Measurements from ENCODE around the gene ABCG5. TPM values are rescaled to one million over a fixed set of nuclear protein-coding genes. Genes with fewer than 3 reads are reported as not detected.

ABCG5 gene
- total RNA-seq, 1 experiment from 2014 or later: 0.14 TPM

- in situ Hi-C loops (cut with HindIII; ENCODE audit: low pct_unique_long_range_greater_than_20kb, low sequenced_read_pairs): no loop called here
- DNase-seq (ENCODE audit: low read depth): no peak
Observed at GRCh38 chr2:43846140-43846793, 7.6 kb upstream of the ABCG5 start.

- no peak for DNase-seq (ENCODE audit: low read depth)
- in situ Hi-C loops (cut with HindIII; ENCODE audit: low pct_unique_long_range_greater_than_20kb, low sequenced_read_pairs): no loop called here
Observed at GRCh38 chr2:43845181-43845580, 6.5 kb upstream of the ABCG5 start.

- DNase-seq (ENCODE audit: low read depth): no peak
- in situ Hi-C loops (cut with HindIII; ENCODE audit: low pct_unique_long_range_greater_than_20kb, low sequenced_read_pairs): no loop called here
Observed at GRCh38 chr2:43842866-43843226, 4.2 kb upstream of the ABCG5 start.

- in situ Hi-C loops (cut with HindIII; ENCODE audit: low pct_unique_long_range_greater_than_20kb, low sequenced_read_pairs): no loop called here
- DNase-seq (ENCODE audit: low read depth): no peak
Observed at GRCh38 chr2:43841949-43842865, 3.6 kb upstream of the ABCG5 start.

- in situ Hi-C loops (cut with HindIII; ENCODE audit: low pct_unique_long_range_greater_than_20kb, low sequenced_read_pairs): no loop called here
- no peak for DNase-seq (ENCODE audit: low read depth)
Observed at GRCh38 chr2:43840965-43841364, 2.3 kb upstream of the ABCG5 start.

- no peak for DNase-seq (ENCODE audit: low read depth)
- in situ Hi-C loops (cut with HindIII; ENCODE audit: low pct_unique_long_range_greater_than_20kb, low sequenced_read_pairs): no loop called here
Observed at GRCh38 chr2:43839776-43840564, 1.3 kb upstream of the ABCG5 start.

GRCh38 chr2:43837831-43838559, 644 bp downstream of the ABCG5 start:
- in situ Hi-C loops (cut with HindIII; ENCODE audit: low pct_unique_long_range_greater_than_20kb, low sequenced_read_pairs): no loop called here
- DNase-seq (ENCODE audit: low read depth): no peak

GRCh38 chr2:43837033-43837432, 1.6 kb downstream of the ABCG5 start:
- in situ Hi-C loops (cut with HindIII; ENCODE audit: low pct_unique_long_range_greater_than_20kb, low sequenced_read_pairs): no loop called here
- DNase-seq (ENCODE audit: low read depth): no peak

GRCh38 chr2:43832457-43832856, 6.2 kb downstream of the ABCG5 start:
- in situ Hi-C loops (cut with HindIII; ENCODE audit: low pct_unique_long_range_greater_than_20kb, low sequenced_read_pairs): no loop called here
- no peak for DNase-seq (ENCODE audit: low read depth)

- no peak for DNase-seq (ENCODE audit: low read depth)
- in situ Hi-C loops (cut with HindIII; ENCODE audit: low pct_unique_long_range_greater_than_20kb, low sequenced_read_pairs): no loop called here
Observed at GRCh38 chr2:43831543-43832294, 6.9 kb downstream of the ABCG5 start.

- DNase-seq (ENCODE audit: low read depth): no peak
- in situ Hi-C loops (cut with HindIII; ENCODE audit: low pct_unique_long_range_greater_than_20kb, low sequenced_read_pairs): no loop called here
Observed at GRCh38 chr2:43826305-43827250, 12.1 kb downstream of the ABCG5 start.

- DNase-seq (ENCODE audit: low read depth): no peak
- in situ Hi-C loops (cut with HindIII; ENCODE audit: low pct_unique_long_range_greater_than_20kb, low sequenced_read_pairs): no loop called here
Observed at GRCh38 chr2:43825841-43826240, 12.8 kb downstream of the ABCG5 start.

- no peak for DNase-seq (ENCODE audit: low read depth)
- in situ Hi-C loops (cut with HindIII; ENCODE audit: low pct_unique_long_range_greater_than_20kb, low sequenced_read_pairs): no loop called here
Observed at GRCh38 chr2:43824951-43825493, 13.6 kb downstream of the ABCG5 start.

- in situ Hi-C loops (cut with HindIII; ENCODE audit: low pct_unique_long_range_greater_than_20kb, low sequenced_read_pairs): no loop called here
Observed at GRCh38 chr2:43824512-43824911, 14.1 kb downstream of the ABCG5 start.

GRCh38 chr2:43823751-43824150, 14.9 kb downstream of the ABCG5 start:
- in situ Hi-C loops (cut with HindIII; ENCODE audit: low pct_unique_long_range_greater_than_20kb, low sequenced_read_pairs): no loop called here
- no peak for DNase-seq (ENCODE audit: low read depth)

More at GRCh38 chr2:43824512-43824911, 14.1 kb downstream of the ABCG5 start:
- DNase-seq (ENCODE audit: low read depth): no peak

- in situ Hi-C loops (cut with HindIII; ENCODE audit: low pct_unique_long_range_greater_than_20kb, low sequenced_read_pairs): no loop called here
- DNase-seq (ENCODE audit: low read depth): no peak
Observed at GRCh38 chr2:43822839-43823238, 15.8 kb downstream of the ABCG5 start.

Measured in Caki2 (cell line).